Measurements from ENCODE around the gene NANOS1. TPM values are rescaled to one million over a fixed set of nuclear protein-coding genes. Genes with fewer than 3 reads are reported as not detected.

The NANOS1 gene, protein sequence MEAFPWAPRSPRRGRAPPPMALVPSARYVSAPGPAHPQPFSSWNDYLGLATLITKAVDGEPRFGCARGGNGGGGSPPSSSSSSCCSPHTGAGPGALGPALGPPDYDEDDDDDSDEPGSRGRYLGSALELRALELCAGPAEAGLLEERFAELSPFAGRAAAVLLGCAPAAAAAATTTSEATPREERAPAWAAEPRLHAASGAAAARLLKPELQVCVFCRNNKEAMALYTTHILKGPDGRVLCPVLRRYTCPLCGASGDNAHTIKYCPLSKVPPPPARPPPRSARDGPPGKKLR
- 3.8 and 4.5 TPM in 2 replicates for total RNA-seq
- polyA plus RNA-seq: 5.7 and 6.2 TPM in 2 replicates

DNA sequence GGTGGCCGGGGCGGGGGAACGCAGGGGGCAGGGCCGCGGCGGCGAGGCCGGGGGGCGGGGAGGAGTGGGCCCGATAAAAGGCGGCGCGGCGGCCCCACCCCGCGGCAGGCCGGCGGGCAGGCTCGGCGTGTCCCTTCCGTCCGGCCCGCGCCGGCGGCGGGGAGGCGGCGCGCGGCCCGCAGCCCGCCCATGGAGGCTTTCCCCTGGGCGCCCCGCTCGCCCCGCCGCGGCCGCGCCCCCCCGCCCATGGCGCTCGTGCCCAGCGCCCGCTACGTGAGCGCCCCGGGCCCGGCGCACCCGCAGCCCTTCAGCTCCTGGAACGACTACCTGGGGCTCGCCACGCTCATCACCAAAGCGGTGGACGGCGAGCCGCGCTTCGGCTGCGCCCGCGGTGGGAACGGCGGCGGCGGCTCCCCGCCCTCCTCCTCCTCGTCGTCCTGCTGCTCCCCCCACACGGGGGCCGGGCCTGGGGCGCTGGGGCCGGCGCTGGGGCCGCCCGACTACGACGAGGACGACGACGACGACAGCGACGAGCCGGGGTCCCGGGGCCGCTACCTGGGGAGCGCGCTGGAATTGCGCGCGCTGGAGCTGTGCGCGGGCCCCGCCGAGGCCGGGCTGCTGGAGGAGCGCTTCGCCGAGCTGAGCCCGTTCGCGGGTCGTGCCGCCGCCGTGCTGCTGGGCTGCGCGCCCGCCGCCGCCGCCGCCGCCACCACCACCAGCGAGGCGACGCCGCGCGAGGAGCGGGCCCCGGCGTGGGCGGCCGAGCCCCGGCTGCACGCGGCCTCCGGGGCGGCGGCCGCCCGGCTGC lies at the start of gene NANOS1:
Gene NANOS1 (plus strand): TSS at position 102 of the 808 bp plus-strand sequence. CDS start 88 bp downstream, at position 190.
- Histone ChIP-seq H3K27ac (no peak within 1 kb of the TSS), H3K9me3 (ENCODE audit: low read depth) (no peaks in the 10 kb centered on the region), H2AFZ (peak within 1 kb of the TSS; percentile 54), H4K20me1 (ENCODE audit: insufficient read depth, poor library complexity, severe bottlenecking) (peaks cover 19% of the 10 kb centered on the region), H3K79me2 (no peaks in the 10 kb centered on the region), H3K9me2 (replicated peaks; ENCODE audit: insufficient read depth) (no peaks in the 10 kb centered on the region), H3K4me1 (ENCODE audit: insufficient read depth) (peaks cover 7% of the 10 kb centered on the region), H3K4me3 (peak within 1 kb of the TSS; percentile 70), H3K36me3 (replicated peaks; ENCODE audit: insufficient read depth, low read depth) (peaks cover 7% of the 10 kb centered on the region), H3K4me2 (peak within 1 kb of the TSS; percentile 96), H3K27me3 (no peaks in the 10 kb centered on the region)
- TF ChIP-seq EZH2phosphoT487 (IDR thresholded peaks at IDR 0.05; ENCODE audit: low read depth, severe bottlenecking, unreplicated experiment): no peak
- TF ChIP-seq EZH2 (IDR thresholded peaks at IDR 0.05; ENCODE audit: borderline replicate concordance): no peak
- TF ChIP-seq, protein P1, sequence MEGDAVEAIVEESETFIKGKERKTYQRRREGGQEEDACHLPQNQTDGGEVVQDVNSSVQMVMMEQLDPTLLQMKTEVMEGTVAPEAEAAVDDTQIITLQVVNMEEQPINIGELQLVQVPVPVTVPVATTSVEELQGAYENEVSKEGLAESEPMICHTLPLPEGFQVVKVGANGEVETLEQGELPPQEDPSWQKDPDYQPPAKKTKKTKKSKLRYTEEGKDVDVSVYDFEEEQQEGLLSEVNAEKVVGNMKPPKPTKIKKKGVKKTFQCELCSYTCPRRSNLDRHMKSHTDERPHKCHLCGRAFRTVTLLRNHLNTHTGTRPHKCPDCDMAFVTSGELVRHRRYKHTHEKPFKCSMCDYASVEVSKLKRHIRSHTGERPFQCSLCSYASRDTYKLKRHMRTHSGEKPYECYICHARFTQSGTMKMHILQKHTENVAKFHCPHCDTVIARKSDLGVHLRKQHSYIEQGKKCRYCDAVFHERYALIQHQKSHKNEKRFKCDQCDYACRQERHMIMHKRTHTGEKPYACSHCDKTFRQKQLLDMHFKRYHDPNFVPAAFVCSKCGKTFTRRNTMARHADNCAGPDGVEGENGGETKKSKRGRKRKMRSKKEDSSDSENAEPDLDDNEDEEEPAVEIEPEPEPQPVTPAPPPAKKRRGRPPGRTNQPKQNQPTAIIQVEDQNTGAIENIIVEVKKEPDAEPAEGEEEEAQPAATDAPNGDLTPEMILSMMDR (IDR thresholded peaks at IDR 0.05; ENCODE audit: poor library complexity): no peak
- 2% methylated on average over 23 of the region's 136 CpGs for WGBS (ENCODE audit: low lambda C conversion rate, missing lambda C conversion rate)
- peak; percentile 63 for DNase-seq (ENCODE audit: low spot score)

DNA sequence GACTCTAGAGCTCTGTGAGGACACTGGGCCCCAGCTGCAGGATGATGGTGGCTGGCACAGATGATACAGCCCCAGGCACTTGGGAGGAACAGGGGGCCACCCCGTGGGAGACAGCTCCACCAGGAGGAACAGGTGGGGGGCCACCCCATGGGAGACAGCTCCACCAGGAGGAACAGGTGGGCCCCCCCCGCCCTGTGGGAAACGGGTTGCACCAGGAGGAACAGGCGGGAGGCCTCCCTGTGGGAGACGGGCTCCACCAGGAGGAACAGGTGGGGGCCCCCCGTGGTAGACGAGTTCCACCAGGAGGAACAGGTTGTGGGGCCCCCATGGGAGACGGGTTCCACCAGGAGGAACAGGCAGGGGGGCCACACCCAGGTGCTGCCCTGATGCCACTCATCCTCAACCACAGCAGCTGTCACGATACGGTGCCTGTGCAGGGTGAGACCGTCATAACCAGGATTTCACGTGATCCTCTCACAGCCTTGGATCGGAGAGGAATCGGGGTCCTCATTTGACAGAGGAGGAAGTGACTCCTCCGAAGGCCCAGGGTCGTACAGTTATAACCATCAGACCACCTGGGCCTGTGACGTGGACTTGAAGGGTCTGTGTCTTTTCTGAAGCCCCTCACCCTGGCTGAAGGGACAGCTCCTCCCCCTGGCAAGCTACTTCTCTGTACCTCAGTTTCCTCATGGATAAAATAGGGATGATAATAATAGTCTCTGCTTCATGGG lies 49.2 kb upstream of the NANOS1 start:
- H3K4me3 ChIP-seq: no peak overlapping the region
- no peaks in the 10 kb centered on the region for H3K9me2 ChIP-seq (replicated peaks; ENCODE audit: insufficient read depth)
- no peaks in the 10 kb centered on the region for H3K79me2 ChIP-seq
- no peaks in the 10 kb centered on the region for H3K27me3 ChIP-seq
- 90% methylated on average over 17 of the region's 17 CpGs for WGBS (ENCODE audit: low lambda C conversion rate, missing lambda C conversion rate)
- H3K36me3 ChIP-seq (replicated peaks; ENCODE audit: insufficient read depth, low read depth): no peaks in the 10 kb centered on the region
- no peaks in the 10 kb centered on the region for H4K20me1 ChIP-seq (ENCODE audit: insufficient read depth, poor library complexity, severe bottlenecking)
- no peak overlapping the region for H3K4me2 ChIP-seq
- H2AFZ ChIP-seq: no peak overlapping the region
- TF ChIP-seq EZH2phosphoT487 (IDR thresholded peaks at IDR 0.05; ENCODE audit: low read depth, severe bottlenecking, unreplicated experiment): no peak
- TF ChIP-seq, protein P1 (IDR thresholded peaks at IDR 0.05; ENCODE audit: poor library complexity): no peak
- TF ChIP-seq EZH2 (IDR thresholded peaks at IDR 0.05; ENCODE audit: borderline replicate concordance): no peak
- no peak overlapping the region for H3K27ac ChIP-seq
- no peaks in the 10 kb centered on the region for H3K9me3 ChIP-seq (ENCODE audit: low read depth)
- H3K4me1 ChIP-seq (ENCODE audit: insufficient read depth): no peaks in the 10 kb centered on the region
- no peak for DNase-seq (ENCODE audit: low spot score)

DNA sequence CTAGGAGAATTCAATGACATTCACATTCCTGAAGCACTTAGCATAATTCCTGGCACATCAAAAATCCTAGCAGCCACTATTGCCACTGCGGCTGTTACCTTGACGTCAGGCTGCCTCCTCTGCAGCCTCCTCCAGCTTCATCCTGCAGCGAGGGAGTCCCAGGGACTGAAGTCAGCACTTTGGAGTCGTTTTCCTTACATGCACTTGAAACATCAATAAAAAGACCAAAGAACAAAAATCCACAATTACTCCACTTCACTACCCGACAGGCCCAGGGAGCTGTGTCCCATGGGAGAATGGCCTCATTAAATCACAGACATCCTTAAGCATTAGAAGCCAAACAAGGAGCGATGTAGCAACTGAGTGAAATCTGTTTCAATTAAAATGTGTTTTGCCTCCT lies 48.6 kb upstream of the NANOS1 start:
- no peak for DNase-seq (ENCODE audit: low spot score)
- 77% methylated on average over 6 of the region's 6 CpGs for WGBS (ENCODE audit: low lambda C conversion rate, missing lambda C conversion rate)
- no peaks in the 10 kb centered on the region for H3K36me3 ChIP-seq (replicated peaks; ENCODE audit: insufficient read depth, low read depth)

More for the DNA sequence above, 48.6 kb upstream of the NANOS1 start:
- Histone ChIP-seq H3K27me3 (no peaks in the 10 kb centered on the region), H3K9me3 (ENCODE audit: low read depth) (no peaks in the 10 kb centered on the region), H3K4me2 (no peak overlapping the region), H3K27ac (no peak overlapping the region), H4K20me1 (ENCODE audit: insufficient read depth, poor library complexity, severe bottlenecking) (no peaks in the 10 kb centered on the region), H3K9me2 (replicated peaks; ENCODE audit: insufficient read depth) (no peaks in the 10 kb centered on the region), H2AFZ (no peak overlapping the region), H3K4me3 (no peak overlapping the region), H3K4me1 (ENCODE audit: insufficient read depth) (no peaks in the 10 kb centered on the region), H3K79me2 (no peaks in the 10 kb centered on the region)
- no peak for TF ChIP-seq EZH2 (IDR thresholded peaks at IDR 0.05; ENCODE audit: borderline replicate concordance)
- TF ChIP-seq, protein P1 (IDR thresholded peaks at IDR 0.05; ENCODE audit: poor library complexity): no peak
- no peak for TF ChIP-seq EZH2phosphoT487 (IDR thresholded peaks at IDR 0.05; ENCODE audit: low read depth, severe bottlenecking, unreplicated experiment)
